Retinal pigment epithelial cell (primary cell): ENCODE measurements around the gene IGSF10.

Experiments used
- DNase-seq: peaks from one replicate; pipeline ENCODE4 v3.0.0-alpha.2; 2010; ENCODE audit warnings: low read depth
- H3K4me3 ChIP-seq: 2 replicates; pipeline ENCODE4 v1.5.1; 2011; ENCODE audit warnings: mild to moderate bottlenecking, low read length, control low read depth, moderate library complexity
- TF ChIP-seq, protein P1 (sequence below): conservative IDR thresholded peaks from 2 replicates; pipeline ENCODE4 v1.5.1; 2011; ENCODE audit warnings: low read depth, low read length, control low read depth, inconsistent platforms

Gene IGSF10

DNA sequence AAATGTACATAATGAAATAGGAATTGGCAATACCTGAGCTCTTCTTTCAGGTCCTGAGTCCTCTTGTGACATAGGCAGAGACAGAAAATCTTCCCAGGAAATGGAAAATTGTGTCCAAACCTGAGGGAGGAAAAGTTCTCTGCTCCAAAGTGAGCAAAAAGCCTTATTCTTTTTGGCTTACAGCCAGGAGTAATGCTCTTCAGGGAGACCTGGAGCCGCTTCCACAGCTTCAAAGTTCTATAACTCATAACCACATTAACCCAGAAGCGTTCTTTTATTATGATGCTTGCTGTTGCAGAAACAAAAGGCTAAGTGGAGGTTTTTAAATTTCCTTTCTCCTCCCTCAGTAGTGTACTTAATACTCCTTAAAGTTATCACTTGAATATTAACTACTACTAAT, 633 bp downstream of the IGSF10 start:
- no peak for DNase-seq
- peak overlapping the region; percentile 59 for H3K4me3 ChIP-seq
- TF ChIP-seq, protein P1, sequence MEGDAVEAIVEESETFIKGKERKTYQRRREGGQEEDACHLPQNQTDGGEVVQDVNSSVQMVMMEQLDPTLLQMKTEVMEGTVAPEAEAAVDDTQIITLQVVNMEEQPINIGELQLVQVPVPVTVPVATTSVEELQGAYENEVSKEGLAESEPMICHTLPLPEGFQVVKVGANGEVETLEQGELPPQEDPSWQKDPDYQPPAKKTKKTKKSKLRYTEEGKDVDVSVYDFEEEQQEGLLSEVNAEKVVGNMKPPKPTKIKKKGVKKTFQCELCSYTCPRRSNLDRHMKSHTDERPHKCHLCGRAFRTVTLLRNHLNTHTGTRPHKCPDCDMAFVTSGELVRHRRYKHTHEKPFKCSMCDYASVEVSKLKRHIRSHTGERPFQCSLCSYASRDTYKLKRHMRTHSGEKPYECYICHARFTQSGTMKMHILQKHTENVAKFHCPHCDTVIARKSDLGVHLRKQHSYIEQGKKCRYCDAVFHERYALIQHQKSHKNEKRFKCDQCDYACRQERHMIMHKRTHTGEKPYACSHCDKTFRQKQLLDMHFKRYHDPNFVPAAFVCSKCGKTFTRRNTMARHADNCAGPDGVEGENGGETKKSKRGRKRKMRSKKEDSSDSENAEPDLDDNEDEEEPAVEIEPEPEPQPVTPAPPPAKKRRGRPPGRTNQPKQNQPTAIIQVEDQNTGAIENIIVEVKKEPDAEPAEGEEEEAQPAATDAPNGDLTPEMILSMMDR = no peak

DNA sequence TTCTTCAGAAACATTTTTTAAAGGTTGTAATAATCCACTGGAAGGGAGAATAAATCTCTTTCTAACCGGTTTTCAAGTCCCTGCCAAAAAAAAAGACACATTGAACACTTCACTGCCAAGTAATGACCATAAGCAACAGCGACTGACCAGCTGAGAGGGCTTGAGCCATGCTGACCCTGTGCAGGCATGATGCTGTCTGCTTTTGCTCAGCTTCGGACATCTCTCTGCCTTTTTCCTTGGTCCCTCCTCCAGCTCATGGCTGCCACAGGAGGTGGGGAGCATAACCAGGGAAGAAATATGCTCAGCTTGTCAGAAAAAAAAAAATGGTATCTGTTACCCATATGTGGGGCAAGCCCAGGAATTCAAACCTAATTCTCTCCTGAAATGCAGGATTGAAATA, 1.5 kb downstream of the IGSF10 start:
- H3K4me3 ChIP-seq = no peak overlapping the region
- TF ChIP-seq, protein P1 = no peak
- DNase-seq = no peak

DNA sequence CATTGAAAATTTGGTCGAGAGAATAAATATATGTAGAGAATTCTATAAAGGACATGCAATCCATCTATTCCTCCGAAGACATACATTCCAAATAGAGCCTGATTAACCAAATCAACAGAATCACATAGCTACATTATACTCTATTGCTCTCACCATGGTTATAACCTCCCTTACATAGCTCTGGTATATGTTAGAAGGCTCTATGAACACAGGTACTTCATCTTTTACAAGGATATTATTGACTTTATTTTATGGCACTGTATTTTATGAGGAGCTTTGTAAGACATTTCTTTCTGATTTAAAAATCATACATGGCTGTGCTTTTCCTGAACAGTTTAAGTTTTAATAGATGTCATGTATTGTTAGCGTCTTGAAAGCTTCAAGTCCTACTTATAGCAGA, 4.8 kb downstream of the IGSF10 start:
- TF ChIP-seq, protein P1 = no peak
- H3K4me3 ChIP-seq = no peak overlapping the region
- no peak for DNase-seq

DNA sequence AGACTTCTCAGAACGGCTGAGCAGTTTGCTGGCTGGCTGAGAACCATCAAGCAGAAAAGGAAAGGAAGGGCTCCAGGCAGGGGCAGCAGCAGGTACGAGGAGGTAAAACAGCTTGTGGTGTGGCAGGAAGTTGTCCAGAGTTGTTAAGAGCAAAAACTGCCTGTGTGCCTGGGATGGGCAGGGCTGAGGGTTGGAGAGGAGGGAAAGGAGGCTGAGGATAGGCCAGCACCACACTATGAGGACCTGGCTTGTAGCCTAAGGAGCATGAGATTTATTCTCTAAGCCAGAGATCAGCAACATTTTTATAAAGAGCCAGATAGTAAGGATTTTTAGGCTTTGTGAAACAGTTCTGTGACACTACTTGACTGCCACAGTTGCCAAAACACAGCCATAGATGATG, 8.0 kb downstream of the IGSF10 start:
- TF ChIP-seq, protein P1 = no peak

DNA sequence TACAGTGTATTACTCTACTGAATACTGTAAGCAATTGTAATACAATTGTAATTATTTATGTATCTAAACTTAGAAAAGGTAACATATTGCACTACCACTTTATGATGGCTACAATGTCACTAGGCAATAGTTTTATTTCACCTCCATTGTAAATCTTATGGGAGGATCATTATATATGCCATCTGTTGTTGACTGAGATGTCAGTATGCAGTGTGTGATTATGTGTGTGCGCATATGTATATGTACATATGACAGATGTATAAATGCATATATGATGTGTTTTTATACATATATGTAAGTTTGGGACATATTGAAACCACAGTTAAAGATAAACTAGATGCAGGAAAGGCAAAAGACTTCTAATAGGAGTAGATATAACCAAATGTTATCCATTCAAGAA, 8.5 kb downstream of the IGSF10 start:
- no peak overlapping the region for H3K4me3 ChIP-seq
- TF ChIP-seq, protein P1 = no peak
- no peak for DNase-seq

More for the DNA sequence above, 8.0 kb downstream of the IGSF10 start:
- H3K4me3 ChIP-seq = no peak overlapping the region
- DNase-seq = no peak

DNA sequence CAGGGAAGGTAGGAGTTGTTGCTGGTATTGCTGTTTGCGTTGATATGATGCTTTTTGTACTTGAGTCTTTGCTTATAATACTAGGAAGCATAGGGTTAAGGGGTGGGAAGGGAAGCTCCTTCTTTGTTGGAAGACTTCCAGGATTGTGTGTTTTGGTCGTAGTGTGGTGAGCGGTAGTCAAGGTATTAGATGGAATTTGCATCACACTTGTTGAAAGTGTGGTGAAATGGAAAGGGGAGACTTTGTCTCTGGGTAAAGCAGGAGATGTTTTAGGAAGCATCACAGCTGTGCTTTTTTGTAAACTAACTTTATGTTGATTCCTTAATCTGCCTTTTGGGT, 14.9 kb downstream of the IGSF10 start:
- no peak overlapping the region for H3K4me3 ChIP-seq
- TF ChIP-seq, protein P1 = no peak
- no peak for DNase-seq

DNA sequence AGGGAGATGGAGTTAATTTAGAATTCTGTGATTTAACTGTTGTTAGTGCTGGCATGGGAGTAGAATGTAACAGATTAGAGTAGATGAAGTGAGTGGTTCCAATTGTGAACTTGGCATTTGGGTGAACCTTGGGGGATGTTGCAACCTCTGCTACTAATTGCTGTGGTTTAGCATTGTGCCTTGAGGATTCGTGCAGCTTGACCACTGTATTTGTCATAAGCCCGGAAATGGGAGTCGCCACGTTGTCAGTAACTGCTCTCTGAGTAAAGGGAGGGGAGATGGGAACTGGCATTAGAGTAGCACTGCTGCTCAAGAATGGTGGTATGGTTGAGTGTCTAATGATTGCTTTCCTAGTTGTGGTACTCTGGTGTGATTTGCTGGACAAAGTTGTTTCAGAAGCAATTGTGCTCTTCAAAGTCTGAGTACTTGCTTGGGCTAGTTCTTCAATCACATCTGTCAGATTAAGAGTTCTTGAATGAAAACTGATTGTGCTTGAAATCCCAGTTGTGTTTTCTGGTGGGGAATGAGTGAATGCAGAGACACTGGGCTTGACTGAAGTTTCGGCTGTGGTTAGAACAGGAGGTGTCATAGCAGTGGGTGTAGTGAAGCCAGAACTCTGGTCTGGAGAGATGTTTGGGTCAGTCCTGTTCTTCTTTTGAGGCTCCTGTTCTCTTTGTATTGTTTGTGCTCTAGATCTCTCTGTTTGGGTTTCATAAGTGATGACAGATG, 15.4 kb downstream of the IGSF10 start:
- TF ChIP-seq, protein P1 = no peak
- H3K4me3 ChIP-seq = no peak overlapping the region
- DNase-seq = peak; percentile 84
